Neuronal stem cell (in vitro differentiated cells): ENCODE measurements around the gene CPSF4L.

ENCODE experiments used
- DNase-seq: peaks from one replicate; pipeline ENCODE4 v3.0.0-alpha.2; 2013; ENCODE audit warnings: low spot score
- H2AFZ ChIP-seq: one replicate; pipeline ENCODE4 v1.6.1; 2013; ENCODE audit warnings: mild to moderate bottlenecking, low read length, inconsistent platforms
- H2AK5ac ChIP-seq: 2 replicates; pipeline ENCODE4 v1.6.1; 2013; ENCODE audit warnings: low read depth, mild to moderate bottlenecking, inconsistent platforms, low read length, moderate library complexity, mixed read lengths
- H2BK120ac ChIP-seq: 2 replicates; pipeline ENCODE4 v1.6.1; 2013; ENCODE audit warnings: low read depth, mild to moderate bottlenecking, inconsistent platforms, low read length, moderate library complexity, mixed read lengths
- H2BK12ac ChIP-seq: one replicate; pipeline ENCODE4 v1.6.1; 2013; ENCODE audit warnings: low read length, inconsistent platforms
- H2BK15ac ChIP-seq: 2 replicates; pipeline ENCODE4 v1.6.1; 2013; ENCODE audit warnings: mild to moderate bottlenecking, low read length, inconsistent platforms, mixed read lengths
- H2BK5ac ChIP-seq: one replicate; pipeline ENCODE4 v1.6.1; 2013; ENCODE audit warnings: inconsistent platforms, mild to moderate bottlenecking, low read length, moderate library complexity
- H3K14ac ChIP-seq: one replicate; pipeline ENCODE4 v1.6.1; 2013; ENCODE audit warnings: low read length, inconsistent platforms
- H3K18ac ChIP-seq: 2 replicates; pipeline ENCODE4 v1.6.1; 2013; ENCODE audit warnings: low read length, inconsistent platforms
- H3K23ac ChIP-seq: 2 replicates; pipeline ENCODE4 v1.6.1; 2013; ENCODE audit warnings: low read depth, mild to moderate bottlenecking, mixed read lengths, low read length, inconsistent platforms; ENCODE audit not compliant: poor library complexity
- H3K27ac ChIP-seq: replicated peaks from 3 replicates; pipeline ENCODE4 v1.5.1; 2013; ENCODE audit warnings: low read length, inconsistent platforms
- H3K27me3 ChIP-seq, 3 experiments: 2 replicates each; pipeline ENCODE4 v1.6.1; 2013; ENCODE audit warnings: low read length in 3 of 3, mild to moderate bottlenecking in 2 of 3, inconsistent platforms in 1 of 3, low read depth in 1 of 3, mixed read lengths in 1 of 3, moderate library complexity in 1 of 3; ENCODE audit not compliant: control insufficient read depth in 3 of 3, insufficient read depth in 3 of 3
- H3K36me3 ChIP-seq, 2 donors: replicated peaks in 1 of 2; 2 replicates each; pipeline ENCODE4 v1.6.1; 2013; ENCODE audit warnings: low read length in 2 of 2; ENCODE audit not compliant: control insufficient read depth in 2 of 2, insufficient read depth in 2 of 2
- H3K4ac ChIP-seq: 2 replicates; pipeline ENCODE4 v1.6.1; 2013; ENCODE audit warnings: inconsistent platforms, mild to moderate bottlenecking, low read length, moderate library complexity
- H3K4me1 ChIP-seq, 2 donors: 1 replicate in 1 of 2; 2 replicates in 1 of 2; pipeline ENCODE4 v1.6.1; 2013; ENCODE audit warnings: low read length in 2 of 2, low read depth in 1 of 2; ENCODE audit not compliant: control insufficient read depth in 2 of 2, insufficient read depth in 1 of 2
- H3K4me2 ChIP-seq: one replicate; pipeline ENCODE4 v1.6.1; 2013; ENCODE audit warnings: mild to moderate bottlenecking, low read length, inconsistent platforms; ENCODE audit not compliant: insufficient read depth, poor library complexity, severe bottlenecking
- H3K4me3 ChIP-seq, 2 donors: 2 replicates each; pipeline ENCODE4 v1.5.1; 2013; ENCODE audit warnings: low read length in 2 of 2, mild to moderate bottlenecking in 2 of 2, inconsistent platforms in 1 of 2, moderate library complexity in 1 of 2
- H3K79me1 ChIP-seq: one replicate; pipeline ENCODE4 v1.6.1; 2013; ENCODE audit warnings: low read depth, mild to moderate bottlenecking, inconsistent platforms, low read length, moderate library complexity
- H3K9ac ChIP-seq: one replicate; pipeline ENCODE4 v1.6.1; 2013; ENCODE audit warnings: mild to moderate bottlenecking, low read depth, low read length, inconsistent platforms; ENCODE audit not compliant: poor library complexity
- H3K9me3 ChIP-seq, 2 donors: replicated peaks in 1 of 2; 2 replicates each; pipeline versions ENCODE3 to v1.6.1; 2013; ENCODE audit warnings: low read length in 2 of 2, mild to moderate bottlenecking in 2 of 2, inconsistent platforms in 1 of 2, low read depth in 1 of 2, mixed read lengths in 1 of 2, moderate library complexity in 1 of 2; ENCODE audit not compliant: control insufficient read depth in 2 of 2, insufficient read depth in 1 of 2
- H4K8ac ChIP-seq: one replicate; pipeline ENCODE4 v1.6.1; 2013; ENCODE audit warnings: low read depth, mild to moderate bottlenecking, inconsistent platforms, low read length, moderate library complexity
- H4K91ac ChIP-seq: one replicate; pipeline ENCODE4 v1.6.1; 2013; ENCODE audit warnings: low read length, low read depth, mild to moderate bottlenecking, inconsistent platforms; ENCODE audit not compliant: poor library complexity
- WGBS, 2 donors: extraction: QIAGEN DNeasy Blood & Tissue Kit; methylation state at CpG; one replicate each; pipeline ENCODE4 v1.1.7; 2013; ENCODE audit warnings: missing lambda C conversion rate in 2 of 2, mixed read lengths in 1 of 2; ENCODE audit not compliant: insufficient read length in 2 of 2, insufficient replicate concordance in 1 of 2; ENCODE audit errors: extremely low coverage in 2 of 2; 5-methylcytosine and 5-hydroxymethylcytosine counted together

CPSF4L gene

DNA sequence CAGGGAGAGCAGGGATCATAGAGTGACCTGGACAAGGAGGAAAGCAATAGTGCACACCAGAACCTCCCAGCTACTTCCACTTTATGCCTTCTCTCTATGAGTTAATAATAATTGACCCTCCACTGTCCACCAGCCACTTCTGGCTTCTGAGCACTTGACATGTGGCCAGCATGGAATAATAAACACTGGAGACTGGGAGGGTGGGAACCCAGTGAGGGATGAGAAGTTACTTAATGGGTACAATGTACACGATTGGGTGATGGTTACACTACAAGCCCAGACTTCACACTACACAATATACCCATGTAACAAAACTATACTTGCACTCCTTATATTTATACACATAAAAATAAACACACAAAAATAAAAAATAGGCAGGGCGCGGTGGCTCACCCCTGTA is 38.7 kb upstream of the CPSF4L start:
- no peak for DNase-seq
- Histone ChIP-seq H3K9ac (peak overlapping the region; percentile 57), H3K27ac (no peak overlapping the region), H3K27me3 (no peaks in the 10 kb centered on the region), H3K4me2 (no peak overlapping the region), H2AFZ (no peak overlapping the region), H3K18ac (no peak overlapping the region), H3K9me3 (no peaks in the 10 kb centered on the region), H2BK12ac (no peak overlapping the region), H3K14ac (no peak overlapping the region), H3K4ac (no peak overlapping the region), H2AK5ac (no peak overlapping the region), H3K4me3 (no peak overlapping the region), H2BK15ac (no peak overlapping the region), H3K36me3 (peaks cover 2 to 3% of the 10 kb centered on the region in 2 donors), H3K23ac (no peak overlapping the region), H3K79me1 (peaks cover 3% of the 10 kb centered on the region), H3K4me1 (peaks cover 2 to 12% of the 10 kb centered on the region in 2 donors), H2BK5ac (peak overlapping the region; percentile 48), H4K8ac (no peak overlapping the region), H4K91ac (no peak overlapping the region), H2BK120ac (no peak overlapping the region)
- no CpG with 5 or more reads among the region's 3 CpGs for WGBS, 2 donors

DNA sequence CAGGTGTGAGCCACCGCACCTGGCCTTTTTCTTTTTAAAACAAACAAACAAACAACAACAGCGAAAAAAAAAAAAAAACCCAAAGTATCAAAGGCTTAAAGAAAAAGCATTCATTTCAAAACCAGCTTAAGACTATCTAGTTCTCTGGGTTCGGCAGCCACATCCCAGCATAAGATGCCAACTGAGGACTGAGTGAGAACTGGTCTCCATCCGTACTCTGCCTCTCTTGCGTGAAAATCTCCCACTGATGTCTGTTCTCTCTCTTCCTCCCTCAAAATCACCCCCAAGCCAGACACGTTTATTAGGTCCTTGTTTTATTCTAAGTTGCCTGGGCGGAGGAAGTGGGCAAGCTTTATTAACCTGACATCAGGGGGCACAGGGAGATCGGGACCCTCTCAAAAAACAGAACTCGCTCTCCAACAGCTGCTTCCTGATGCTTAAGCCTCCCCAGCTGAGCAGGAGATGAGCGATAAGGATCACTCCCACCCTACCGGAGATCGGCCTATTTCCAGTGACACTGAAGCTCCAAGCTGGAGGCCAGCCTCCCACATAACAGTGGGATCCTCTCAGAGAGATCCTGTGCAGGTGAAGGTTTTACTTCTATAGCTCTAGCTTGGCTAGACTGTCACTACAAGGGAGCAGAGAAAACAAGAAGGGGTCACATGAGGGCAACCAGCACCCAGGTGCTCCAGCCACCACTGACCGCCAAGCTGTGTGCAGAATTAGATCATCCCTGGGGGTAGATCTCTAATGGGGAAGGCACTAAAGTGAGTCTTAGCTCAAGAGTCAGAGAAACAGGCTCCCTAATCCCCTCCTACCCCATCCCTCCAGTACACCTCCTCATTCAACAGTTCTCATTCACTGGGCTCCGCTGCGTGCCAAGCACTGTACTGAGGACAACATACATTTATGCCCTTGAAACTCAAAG is 36.5 kb upstream of the CPSF4L start:
- no peak for DNase-seq
- H3K27ac ChIP-seq, result no peak overlapping the region

DNA sequence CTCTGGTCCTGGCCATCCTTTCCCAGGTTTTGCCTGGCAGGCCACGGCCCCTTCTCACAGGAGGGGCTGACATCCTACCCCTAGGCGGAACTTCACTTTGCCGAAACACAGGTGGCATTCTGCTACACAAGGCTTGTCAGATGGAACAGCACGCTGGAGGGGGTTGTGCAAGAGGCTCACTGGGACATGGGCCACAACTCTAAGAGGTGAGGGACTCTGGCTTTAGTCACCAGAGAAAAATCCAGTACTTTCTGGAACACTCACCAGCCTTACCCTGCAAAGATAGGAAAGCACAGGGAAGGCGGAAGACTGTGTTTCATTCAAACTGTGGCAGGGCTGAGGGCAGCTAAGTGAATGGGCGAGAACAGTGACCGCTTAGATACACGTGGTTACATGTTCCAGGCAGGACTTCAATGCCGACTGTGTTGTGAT is 31.8 kb upstream of the CPSF4L start:
- no peaks in the 10 kb centered on the region for H3K9me3 ChIP-seq
- H3K4me1 ChIP-seq, result peaks cover 2 to 21% of the 10 kb centered on the region in 2 donors
- no peak overlapping the region for H4K8ac ChIP-seq
- no peak overlapping the region for H3K18ac ChIP-seq
- no peak overlapping the region for H3K4ac ChIP-seq
- no peak overlapping the region for H3K27ac ChIP-seq
- no peak overlapping the region for H2AK5ac ChIP-seq
- H4K91ac ChIP-seq, result no peak overlapping the region
- H2BK12ac ChIP-seq, result no peak overlapping the region
- no peak overlapping the region for H3K4me2 ChIP-seq
- no peaks in the 10 kb centered on the region for H3K27me3 ChIP-seq
- no peaks in the 10 kb centered on the region for H3K36me3 ChIP-seq
- H2BK15ac ChIP-seq, result no peak overlapping the region
- H3K23ac ChIP-seq, result no peak overlapping the region
- H2BK120ac ChIP-seq, result no peak overlapping the region
- H3K14ac ChIP-seq, result no peak overlapping the region
- no peak overlapping the region for H3K9ac ChIP-seq
- DNase-seq, result no peak
- H3K79me1 ChIP-seq, result peaks cover 14% of the 10 kb centered on the region
- no peak overlapping the region for H2AFZ ChIP-seq
- H2BK5ac ChIP-seq, result no peak overlapping the region
- WGBS, 2 donors, result no CpG with 5 or more reads among the region's 9 CpGs
- H3K4me3 ChIP-seq, result no peak overlapping the region

More for the DNA sequence above, 36.5 kb upstream of the CPSF4L start:
- Histone ChIP-seq H3K9me3 (no peaks in the 10 kb centered on the region), H3K4ac (no peak overlapping the region), H2AFZ (no peak overlapping the region), H2BK15ac (no peak overlapping the region), H3K14ac (no peak overlapping the region), H3K23ac (no peak overlapping the region), H2BK120ac (no peak overlapping the region), H3K4me1 (peaks cover 0 to 8% of the 10 kb centered on the region in 2 donors), H3K4me3 (no peak overlapping the region), H4K8ac (no peak overlapping the region), H2BK12ac (no peak overlapping the region), H3K27me3 (no peaks in the 10 kb centered on the region), H3K36me3 (peaks cover 2 to 3% of the 10 kb centered on the region in 2 donors), H3K79me1 (peaks cover 3% of the 10 kb centered on the region), H2BK5ac (no peak overlapping the region), H3K9ac (no peak overlapping the region), H2AK5ac (no peak overlapping the region), H3K4me2 (no peak overlapping the region), H4K91ac (no peak overlapping the region), H3K18ac (no peak overlapping the region)
- no CpG with 5 or more reads among the region's 15 CpGs for WGBS, 2 donors

DNA sequence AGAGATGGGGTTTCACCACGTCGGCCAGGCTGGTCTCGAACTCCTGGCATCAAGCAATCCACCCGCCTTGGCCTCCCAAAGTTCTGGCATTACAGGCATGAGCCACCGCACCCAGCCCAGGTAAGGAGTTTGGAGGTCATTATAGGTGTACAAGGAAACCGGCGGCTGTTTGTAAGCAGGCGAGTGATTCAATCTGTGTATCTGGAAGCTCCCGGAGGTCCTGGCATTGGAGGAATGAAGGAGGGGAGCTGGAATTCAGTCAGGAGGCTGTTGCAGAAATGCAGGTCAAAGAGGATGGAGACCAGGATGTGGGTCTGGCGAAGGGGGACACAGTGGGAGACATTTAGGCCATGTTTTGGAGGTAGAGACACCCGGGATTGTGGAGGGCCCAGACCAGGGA is 31.4 kb upstream of the CPSF4L start:
- H3K23ac ChIP-seq, result no peak overlapping the region
- no peak overlapping the region for H3K18ac ChIP-seq
- no peak overlapping the region for H2AK5ac ChIP-seq
- no peak overlapping the region for H4K91ac ChIP-seq
- WGBS, 2 donors, result no CpG with 5 or more reads among the region's 11 CpGs
- H3K4me3 ChIP-seq, result no peak overlapping the region
- no peak overlapping the region for H4K8ac ChIP-seq
- no peak overlapping the region for H3K9ac ChIP-seq
- no peak overlapping the region for H3K27ac ChIP-seq
- peaks cover 14% of the 10 kb centered on the region for H3K79me1 ChIP-seq
- H2BK15ac ChIP-seq, result no peak overlapping the region
- no peak overlapping the region for H2BK120ac ChIP-seq
- no peak overlapping the region for H2AFZ ChIP-seq
- no peak overlapping the region for H2BK12ac ChIP-seq
- no peaks in the 10 kb centered on the region for H3K36me3 ChIP-seq
- no peak for DNase-seq
- no peak overlapping the region for H3K4ac ChIP-seq
- H2BK5ac ChIP-seq, result no peak overlapping the region
- H3K14ac ChIP-seq, result no peak overlapping the region
- H3K27me3 ChIP-seq, result no peaks in the 10 kb centered on the region
- H3K4me2 ChIP-seq, result no peak overlapping the region
- no peaks in the 10 kb centered on the region for H3K9me3 ChIP-seq
- H3K4me1 ChIP-seq, result peaks cover 2 to 18% of the 10 kb centered on the region in 2 donors
